Inferior parietal cortex (tissue), 1 donor: ENCODE data around the gene UBL7.
"Not testable (repeated sequence)": the region's sequence is repeated elsewhere in the genome, so short reads cannot be mapped to it uniquely, and the experiment has no call there.

Source experiments
- DNase-seq: peaks from one replicate; pipeline ENCODE4 v3.0.0-alpha.2; 2016; ENCODE audit errors: extremely low spot score

The UBL7 gene

DNA sequence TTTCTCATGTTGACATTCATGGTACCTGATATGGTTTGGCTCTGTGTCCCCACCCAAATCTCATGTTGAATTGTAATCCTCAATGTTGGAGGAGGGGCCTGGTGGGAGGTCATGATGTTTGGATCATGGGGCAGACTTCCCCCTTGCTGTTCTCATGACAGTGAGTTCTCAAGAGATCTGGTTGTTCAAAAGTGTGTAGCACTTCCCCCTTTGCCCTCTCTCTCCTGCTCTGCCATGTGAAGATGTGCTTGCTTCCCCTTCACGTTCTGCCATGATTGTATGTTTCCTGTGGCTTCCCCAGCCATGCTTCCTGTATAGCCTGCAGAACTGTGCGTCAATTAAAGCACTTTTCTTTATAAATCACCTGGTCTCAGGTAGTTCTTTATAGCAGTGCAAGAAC, 3.3 kb upstream of the UBL7 start:
- no peak for DNase-seq

DNA sequence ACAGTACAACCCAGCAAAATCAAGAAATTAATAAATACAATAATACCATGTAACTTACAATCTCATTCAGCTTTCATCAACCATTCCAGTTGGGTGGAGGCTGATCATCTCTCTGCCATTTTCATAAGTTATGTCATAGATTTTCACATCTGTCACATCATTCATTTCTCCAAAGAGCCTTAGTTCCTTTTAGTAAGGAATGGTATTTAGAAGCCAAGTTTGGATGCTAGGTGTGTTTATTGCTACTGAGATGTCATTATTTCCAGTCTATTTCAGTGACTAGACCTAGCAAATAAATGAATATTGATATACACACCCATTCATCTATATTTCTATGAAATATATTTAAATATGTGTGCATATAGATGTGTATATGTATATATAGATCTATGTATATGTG, 2.7 kb upstream of the UBL7 start:
- DNase-seq = no peak

DNA sequence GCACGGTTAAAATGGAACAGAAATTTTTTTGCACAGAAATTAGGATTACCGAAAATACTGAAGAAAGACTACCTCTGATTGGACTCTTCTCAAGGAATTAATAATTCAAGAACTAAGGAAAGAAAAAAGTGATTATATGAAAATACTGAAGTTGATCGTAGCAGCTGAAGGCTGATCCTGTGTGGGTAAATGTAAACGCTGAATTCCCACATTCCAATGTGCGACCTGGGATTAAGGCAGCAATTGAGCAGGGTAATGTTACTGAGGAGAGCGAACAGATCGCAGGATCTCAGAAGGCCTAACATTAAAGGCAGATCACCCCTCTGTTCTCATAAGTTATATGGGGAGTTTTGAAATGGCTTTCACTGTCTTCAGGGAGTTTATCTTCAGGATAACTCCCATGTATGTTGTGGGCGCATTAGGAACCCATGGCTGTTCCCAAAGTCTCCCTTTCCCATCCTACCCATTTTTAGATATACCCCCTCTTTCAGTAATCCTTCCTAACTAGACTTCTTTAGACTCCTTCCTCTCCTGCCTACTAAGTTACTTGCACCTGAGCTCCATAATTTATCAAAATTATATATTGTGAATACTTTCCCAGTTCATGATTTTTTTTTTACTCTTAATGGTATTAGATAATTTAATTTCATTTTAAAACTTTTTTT, 1.0 kb upstream of the UBL7 start:
- DNase-seq = no peak

DNA sequence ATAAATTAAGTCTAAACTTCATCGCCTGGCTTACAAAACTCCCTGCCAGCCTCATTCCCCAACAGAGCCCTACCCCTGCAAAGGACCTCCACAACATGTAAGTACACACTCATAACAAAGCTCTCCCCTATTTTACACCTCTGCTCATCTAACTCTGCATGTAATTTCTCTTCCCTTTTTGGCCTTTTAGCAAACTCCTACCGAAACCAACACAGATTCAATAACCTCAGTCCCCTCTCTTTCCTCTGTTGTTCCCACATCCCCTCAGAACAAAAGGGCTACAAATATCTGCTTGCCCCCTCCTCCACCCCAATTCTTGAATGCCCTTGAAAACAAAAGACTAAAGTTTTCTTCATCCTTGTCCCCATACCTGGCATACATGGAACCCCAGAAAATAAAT, 662 bp downstream of the UBL7 start:
- no peak for DNase-seq

DNA sequence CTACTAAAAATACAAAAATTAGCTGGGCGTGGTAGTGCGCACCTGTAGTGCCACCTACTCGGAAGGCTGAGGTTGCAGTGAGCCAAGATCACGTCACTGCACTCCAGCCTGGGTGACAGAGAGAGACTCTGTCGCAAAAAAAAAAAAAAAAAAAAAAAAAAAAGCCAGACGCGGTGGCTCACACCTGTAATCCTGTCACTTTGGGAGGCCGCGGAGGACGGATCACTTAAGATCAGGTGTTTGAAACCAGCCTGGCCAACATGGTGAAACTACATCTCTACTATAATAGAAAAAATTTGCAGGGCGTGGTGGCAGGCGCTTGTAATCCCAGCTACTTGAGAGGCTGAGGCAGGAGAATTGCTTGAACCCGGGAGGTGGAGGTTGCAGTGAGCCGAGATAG, 1.2 kb downstream of the UBL7 start:
- DNase-seq = not testable (repeated sequence)

DNA sequence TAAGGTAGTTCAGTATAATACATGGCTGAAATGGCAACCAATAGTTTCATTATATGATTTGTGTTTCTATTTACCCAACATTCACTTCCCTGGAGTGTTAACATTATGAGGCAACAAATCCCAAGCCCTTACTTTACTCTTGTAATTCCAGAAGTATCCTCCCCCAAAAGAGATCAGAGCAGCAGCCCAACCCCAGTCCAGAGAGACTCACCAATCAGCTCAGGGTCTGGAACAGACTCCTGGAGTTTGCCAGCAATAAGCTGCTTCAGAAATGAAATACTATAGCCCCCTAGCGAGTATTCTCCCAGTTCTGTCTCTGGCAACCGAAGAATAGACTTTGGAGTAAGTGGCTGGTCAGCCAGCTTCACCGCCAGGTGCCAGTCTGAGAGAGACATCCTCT, 2.5 kb downstream of the UBL7 start:
- no peak for DNase-seq

DNA sequence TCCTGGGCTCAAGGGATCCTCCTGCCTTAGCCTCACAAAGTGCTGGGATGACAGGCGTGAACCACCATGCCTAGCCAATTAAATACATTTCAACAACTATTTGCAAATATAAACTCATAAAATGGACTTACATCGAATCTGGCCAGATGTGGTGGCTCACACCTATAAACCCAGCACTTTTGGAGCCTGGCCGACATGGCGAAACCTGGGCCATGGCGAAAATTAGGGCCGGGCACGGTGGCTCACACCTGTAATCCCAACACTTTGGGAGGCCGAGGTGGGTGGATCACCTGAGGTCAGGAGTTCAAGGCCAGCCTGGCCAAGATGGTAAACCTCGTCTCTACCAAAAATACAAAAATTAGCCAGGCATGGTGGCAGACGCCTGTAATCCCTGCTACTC, 3.9 kb downstream of the UBL7 start:
- not testable (repeated sequence) for DNase-seq

DNA sequence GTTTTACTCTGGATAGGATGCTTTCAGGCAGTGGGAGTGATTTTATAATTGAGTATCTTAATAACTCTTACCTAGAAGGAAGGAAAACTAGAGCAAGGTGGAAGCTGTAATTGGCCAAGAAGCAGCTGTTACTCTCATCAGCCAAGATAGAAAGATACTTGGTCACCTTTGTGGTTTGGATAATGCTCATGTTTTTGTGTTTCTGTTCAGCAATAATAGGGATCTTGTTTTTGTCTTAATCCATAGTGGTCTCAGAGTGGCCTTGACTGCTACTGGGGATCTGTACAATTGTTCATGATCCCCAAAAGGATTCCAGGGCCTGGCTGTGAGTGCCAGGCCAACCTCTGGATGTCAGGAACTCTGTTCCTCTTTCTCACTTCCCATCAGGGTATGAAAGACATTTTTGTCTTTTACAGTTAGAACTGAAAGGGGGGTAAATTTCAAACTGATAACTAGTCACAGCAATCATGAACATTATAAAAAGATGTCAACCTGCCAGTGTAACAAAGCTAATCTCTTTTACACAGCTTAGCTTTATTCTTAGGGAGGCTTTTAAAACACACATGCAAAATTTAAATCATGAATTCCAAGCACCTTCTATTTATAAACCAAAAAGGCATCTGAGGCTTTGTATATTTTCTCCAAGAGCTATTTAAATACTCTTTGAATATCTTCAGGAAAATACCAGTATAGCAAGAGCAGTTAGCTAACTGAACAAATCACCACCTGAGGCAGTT, 6.0 kb downstream of the UBL7 start:
- no peak for DNase-seq

DNA sequence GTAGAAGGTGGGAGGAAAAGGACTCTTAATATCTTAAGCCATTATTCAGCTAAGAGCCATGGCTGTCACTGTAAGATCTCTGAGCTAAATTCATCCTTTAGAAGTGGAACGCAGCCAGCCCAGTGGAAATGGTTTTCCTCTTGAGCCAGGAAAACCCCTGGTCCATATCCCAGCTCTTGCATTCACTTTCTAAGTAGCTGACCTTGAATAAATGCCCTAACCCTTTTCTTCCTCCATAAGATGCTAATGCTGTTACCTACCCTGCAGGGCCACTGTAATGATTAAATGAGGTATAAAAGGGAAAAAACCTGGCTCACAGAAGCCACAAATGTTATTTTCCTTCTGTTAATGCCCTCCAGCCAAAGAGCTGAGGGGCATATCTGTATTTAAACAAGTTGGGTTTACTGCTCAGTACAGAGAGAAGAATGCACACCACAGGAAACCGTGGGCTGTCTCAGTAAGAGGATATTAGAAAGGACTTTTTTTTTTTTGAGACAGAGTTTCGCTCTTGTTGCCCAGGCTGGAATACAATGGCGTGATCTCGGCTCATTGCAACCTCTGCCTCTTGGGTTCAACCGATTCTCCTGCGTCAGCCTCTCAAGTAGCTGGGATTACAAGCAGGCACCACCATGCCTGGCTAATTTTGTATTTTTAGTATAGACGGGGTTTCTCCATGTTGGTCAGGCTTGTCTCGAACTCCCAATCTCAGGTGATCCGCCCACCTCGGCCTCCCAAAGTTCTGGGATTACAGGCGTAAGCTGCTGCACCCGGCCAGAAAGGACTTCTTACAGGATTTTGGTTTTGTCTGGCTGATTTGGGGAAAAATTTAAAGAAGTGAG, 6.8 kb downstream of the UBL7 start:
- DNase-seq = no peak

DNA sequence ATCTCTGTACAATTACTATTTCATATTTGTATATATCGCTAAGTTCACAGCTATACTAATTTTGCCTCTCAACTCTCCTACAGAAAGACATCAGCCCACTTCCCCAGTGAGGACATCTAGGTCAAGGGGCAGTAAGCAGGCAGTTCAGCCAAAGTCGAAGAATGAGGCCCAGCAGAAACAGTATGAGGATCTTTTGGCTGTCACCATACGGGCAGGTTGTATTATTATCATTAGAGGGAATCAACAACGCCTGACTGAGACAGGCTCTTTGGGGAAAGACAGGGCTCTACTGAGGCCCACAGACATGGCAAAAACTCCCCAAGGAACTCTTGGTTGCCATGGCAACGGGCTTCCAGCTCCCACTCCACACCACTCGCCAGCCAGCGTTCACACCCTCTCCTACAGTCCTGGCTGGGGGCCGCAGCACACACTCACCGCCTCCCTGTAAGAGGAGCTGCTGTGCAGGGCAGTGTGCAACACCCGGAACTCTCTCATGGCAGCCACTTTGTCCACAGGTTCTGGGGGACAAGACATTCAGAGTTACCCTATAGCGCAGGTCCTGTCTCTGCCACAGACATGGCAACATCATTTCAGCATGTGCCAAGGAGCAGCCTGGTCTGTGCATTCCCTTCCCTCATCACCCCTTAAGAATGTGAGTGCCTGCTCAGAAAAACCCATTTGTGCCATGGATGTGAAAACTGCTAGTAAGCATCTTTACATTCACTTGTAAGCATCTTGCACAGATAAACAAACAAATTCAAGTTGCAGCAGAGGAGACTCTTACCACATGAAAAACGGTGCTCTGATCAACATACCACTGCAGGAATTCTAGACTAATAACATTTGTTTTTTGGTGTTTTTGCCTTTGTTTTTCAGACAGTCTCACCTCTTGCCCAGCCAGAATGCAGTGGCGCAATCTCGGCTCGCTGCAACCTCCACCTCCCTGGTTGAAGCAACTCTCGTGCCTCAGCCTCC, 8.8 kb downstream of the UBL7 start:
- DNase-seq = no peak

DNA sequence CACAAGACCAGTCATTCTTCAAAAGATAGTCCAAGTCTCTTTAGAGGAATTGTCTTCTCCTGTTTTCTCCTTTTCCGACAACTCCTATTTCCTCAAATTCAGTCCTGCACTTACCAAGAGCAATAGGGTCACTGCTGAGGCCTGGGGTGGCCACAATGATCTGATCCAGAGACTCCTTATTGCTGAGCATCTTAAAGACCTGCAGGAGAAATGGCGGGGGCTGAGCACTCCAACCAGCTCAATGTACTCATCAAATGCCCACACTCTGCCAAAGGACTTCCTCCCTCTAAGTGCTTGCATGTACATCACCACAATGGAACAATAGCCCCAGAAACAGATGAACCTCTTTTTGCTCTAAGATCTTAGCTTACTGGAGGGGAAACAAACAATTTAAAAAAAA, 9.6 kb downstream of the UBL7 start:
- DNase-seq = no peak

DNA sequence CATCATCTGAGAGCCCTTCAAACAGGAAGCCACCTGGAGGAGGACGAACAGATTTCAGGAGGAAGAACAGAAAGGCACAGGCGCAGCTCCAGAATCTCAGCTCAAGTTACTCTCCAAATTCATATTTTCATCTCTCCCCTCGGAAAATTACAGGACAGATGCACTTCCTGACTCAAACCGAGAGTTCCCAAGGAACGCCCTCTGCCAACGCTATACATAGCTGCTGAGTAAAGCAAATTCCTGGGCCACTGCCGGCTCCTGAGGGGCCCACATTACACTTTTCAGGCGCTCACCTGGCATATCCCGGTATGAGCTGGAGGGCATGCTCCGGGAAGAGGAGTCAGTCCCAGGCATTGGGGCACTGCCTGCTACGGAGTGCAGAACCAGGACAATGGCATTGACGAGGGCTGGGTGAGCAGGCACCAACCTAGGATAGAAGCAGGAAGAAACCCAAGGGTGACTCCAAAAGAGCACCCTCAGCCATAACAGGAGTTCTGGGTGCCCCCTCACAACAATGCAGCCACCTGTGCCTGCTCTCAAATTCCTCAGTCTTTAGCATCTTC, 11.2 kb downstream of the UBL7 start:
- peak; percentile 69 for DNase-seq

DNA sequence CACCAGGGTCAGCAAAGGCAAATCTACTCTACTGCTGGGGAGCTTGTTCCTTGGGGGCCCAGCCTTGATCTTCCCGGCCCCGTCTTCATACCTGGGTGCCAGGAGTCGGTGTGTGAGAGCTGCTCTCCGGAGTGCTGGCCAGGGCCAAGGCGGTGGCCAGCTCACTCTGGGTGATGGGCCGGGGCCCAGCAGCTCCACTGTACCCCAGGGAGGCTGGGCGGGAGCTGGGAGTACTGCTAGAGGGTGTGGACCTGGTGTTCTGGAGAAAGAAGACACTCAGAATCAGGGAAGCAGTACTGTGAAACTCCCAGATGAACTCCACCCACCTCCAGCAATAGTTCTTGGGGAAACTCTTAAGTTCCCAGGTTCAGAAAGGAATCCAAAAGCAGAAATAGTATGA, 11.9 kb downstream of the UBL7 start:
- no peak for DNase-seq

DNA sequence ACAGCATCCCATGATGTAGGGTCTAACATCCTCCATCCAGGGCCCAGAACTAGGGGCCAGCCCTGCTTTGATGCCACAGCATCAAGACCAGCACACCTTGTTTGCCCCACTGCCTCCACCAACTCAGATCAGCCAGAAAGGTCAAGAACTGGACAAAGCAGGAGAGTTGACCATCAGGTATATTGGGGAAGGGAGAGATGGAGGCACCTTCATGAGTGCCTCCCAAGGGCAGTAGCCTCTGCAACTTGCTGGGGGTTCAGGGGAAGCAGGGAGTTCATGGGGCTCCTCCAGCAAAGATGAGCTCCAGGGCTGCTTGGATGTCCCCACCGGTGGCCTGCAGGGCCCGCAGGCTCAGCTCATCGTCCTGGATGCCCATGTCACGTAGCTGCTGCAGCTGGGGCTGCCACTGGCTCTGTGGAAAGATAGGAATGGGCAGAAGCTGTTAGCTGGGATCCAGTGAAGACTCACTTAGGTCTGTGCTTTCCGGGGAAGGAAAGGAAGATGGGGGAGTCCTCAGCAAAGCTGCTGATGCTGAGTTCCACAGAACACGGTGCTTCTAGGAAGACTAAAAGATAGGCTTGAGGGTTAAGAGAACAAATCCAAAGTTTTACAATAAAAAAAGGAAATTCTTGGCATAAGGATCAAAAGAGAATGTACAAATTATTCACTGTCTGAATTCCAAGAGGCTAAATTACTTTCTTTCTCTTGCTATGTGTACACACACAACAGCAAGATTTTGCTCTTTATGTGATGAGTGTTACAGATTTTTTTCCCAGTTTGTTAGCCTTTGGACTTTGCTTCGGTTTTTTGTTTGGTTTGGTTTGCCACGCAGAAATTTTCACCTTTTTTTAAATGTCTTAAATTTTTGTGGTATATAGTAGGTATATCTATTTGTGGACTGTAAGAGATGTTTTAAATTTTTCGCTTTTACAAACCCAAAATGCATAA, 14.9 kb downstream of the UBL7 start:
- no peak for DNase-seq

DNA sequence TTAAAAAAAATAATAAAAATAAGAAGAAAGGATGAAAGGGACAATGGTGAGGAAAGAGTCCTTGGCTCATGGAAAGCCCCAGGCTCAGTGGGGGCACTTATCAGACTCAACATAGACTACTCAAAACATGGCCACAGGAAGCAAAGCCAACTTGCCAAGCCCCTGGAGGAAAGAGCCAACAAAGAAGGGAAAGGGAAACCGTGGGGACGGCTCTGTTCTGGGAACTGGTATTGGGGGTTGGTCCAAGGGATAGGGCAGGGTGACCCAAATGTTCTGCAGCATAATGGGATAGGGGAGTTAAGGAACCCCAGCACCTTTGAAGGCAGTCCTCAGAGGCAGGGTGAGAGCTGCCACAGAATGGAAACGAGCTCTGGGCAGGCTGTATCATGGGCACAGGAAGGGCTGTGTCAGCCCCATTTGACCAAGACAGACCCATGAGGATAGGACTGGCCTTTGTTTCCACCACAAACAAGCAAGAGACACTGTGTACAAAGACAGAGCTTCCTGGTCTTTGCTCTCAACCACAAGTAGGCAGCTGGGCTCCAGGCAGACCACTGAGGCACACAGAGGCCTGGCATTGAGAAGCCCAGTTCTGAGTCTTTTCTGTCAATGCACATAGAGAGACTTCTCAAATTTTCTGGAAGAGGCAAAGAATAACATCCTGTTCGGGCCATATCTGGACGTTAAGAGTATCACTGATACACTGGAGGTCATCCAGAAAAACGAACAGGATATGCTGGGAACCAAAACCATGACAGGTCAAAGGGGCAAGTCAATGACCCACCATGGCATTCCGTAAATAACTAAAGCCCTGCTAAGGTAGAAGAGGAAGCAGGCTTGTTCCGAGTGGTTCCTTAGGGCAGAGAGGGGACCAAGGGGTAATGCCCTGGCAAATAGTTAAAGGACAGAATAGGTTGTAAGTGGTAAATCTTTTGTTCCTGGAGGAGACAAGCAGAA, 16.6 kb downstream of the UBL7 start:
- peak; percentile 10 for DNase-seq

DNA sequence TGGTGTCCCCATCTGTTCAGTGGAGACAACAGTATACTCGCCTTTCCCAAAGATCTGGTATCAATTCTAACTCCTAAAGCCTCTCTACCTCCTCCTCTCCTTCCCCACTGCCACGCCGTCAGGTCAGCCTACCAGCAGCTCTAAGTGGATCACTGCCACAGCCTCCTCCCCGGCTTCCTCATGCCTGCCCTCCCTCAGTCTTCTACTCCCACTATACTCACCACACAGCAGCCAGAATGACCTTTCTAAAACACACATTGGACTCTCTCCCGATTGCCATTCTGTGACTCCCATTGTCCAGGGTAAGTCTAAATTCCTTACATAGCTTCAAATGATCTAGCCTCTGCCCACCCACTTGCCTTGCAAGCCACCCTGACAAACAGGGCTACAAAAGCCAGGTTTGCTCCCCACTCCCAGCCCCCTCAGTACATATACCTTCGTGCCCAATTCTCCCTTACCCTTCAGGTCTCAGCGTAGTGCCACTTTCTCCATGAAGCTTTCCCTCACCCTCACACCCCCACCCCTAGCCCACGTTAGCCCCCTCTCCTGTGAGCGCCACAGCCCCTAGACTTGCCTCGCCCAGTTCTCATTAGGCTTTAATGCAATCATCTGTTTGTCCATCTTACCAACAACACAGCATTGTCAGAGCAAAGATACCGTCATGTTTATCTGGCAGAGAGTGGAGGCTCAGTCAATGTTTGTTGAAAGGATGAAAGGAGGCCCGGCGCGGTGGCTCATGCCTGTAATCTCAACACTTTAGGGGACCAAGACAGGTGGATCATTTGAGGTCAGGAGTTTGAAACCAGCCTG, 17.7 kb downstream of the UBL7 start:
- peak; percentile 9 for DNase-seq

DNA sequence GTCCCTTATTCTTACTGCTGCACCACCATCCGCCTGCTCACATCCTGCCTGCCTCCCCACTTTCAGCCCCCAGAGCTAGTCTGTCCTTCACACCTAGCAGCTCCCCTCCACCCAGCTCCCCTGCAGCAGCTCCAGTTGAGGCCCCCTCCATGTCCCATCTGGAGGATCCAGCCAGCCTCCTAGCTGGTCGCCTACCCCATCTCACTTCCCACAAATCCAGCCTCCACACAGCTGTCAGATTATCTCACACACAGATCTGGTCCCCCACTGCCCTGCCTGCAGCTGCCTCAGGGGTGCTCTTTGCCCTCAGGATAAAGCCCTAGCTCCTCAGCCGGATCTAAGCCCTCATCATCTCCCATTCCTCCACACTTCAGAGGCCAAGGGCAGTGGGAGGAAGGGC, 18.4 kb downstream of the UBL7 start:
- no peak for DNase-seq

DNA sequence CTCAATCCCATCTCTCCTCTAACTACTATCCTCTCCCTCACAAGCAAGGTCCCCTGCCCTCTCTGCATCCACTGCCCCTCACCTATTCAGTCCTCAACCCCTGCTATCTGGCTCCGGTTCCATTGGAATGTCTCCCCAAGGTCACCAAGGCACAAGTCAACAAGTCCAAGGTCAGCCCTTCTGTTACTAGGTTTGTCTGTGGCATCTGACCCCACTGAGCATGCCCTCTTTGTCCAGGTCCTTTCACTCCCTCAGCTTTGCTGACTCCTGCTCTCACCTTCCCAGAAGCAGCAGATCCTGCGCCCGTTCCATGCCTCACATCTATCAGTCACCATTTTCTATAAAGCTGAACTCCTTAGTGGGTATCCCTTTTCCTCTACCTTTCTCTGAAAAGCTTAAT, 18.9 kb downstream of the UBL7 start:
- no peak for DNase-seq
